Smooth muscle cell of the pulmonary artery (primary cell): ENCODE results near the gene HBS1L. TPM values are rescaled to one million over a fixed set of nuclear protein-coding genes. Genes with fewer than 3 reads are reported as not detected.

ENCODE experiments used
- total RNA-seq: library from RNA; depleted of rRNA; stranded (reverse); fragments of >200 nt; gene quantifications from 2 replicates; pipeline ENCODE4 v1.2.3, GENCODE V29; 2014

The HBS1L gene
- total RNA-seq = 113 and 121 TPM in 2 replicates

GRCh38 chr6:135054569-135055498 is at the start of gene HBS1L:
Gene HBS1L, minus strand, starts transcription at chr6:135054822. Its CDS starts 131 bp downstream, at chr6:135054691.

DNA sequence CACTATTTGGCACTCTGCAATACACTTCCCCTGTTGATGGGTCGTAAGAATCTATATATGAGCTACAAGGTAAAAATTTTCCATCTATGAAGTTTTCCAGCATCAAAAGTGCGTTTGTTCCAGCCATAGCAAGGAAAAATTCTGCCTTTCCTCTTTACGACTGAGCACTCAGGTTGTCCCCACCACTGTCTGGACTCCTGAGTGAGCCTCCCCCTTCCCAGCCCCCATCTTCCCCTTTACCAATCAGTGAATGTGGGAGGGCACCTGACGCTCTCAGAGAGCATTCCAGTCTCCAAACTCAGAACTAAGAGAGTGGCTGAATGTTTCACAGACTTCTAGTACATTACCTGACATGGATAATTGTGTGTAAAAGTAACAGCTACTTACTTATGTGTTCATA is 104.7 kb downstream of the HBS1L start, which contains the start of gene ALDH8A1:
ALDH8A1 (minus strand) TSS at position 175 of the 400 bp plus-strand sequence; CDS start at position 127, 48 bp downstream.

Other genes with a start within 250 kb of the HBS1L start
- 0.72 and 1.8 TPM in 2 replicates for gene ALDH8A1, start 104.7 kb downstream of the HBS1L start, total RNA-seq
- 0.33 and 0.40 TPM in 2 replicates for gene MYB, start 126.5 kb upstream of the HBS1L start, total RNA-seq